ENCODE measurements around the gene APLF.

DNA sequence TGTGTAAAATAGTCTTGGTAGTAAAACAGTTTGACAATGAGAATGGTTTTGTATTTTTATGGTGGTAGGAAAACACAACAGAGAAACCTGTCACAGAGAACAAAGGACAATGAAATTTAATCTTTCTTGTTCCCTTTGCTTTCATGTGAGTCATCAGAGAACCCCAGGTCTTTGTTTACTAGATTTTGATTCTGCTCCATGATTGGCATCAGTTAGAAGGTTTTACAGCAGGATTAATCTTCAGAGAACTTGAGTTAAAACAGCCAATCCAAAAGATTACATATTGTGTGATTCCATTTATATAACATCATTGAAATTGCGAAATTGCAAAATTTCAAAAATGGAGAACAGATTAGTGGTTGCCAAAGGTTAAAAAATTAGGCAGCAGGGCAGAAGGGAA is 2.5 kb downstream of the APLF start:
- TF ChIP-seq POLR2AphosphoS5 (IDR thresholded peaks at IDR 0.05) (no peak), POLR2A (IDR thresholded peaks at IDR 0.05) (no peak)
